Natural killer cell (primary cell): Measurements from ENCODE around the gene PLA2G4A. TPM values are rescaled to one million over a fixed set of nuclear protein-coding genes. Genes with fewer than 3 reads are reported as not detected.

Experiments
- ATAC-seq, 3 donors: fragments of 150-1000 bp in 2 of 3; fragments of 200-7000 bp in 1 of 3; cut with Tn5 transposase; 1 replicate in 1 of 3; 2 replicates in 2 of 3; pipeline ENCODE4 v1.10.0; 2021; ENCODE audit warnings: mild to moderate bottlenecking in 2 of 3, moderate library complexity in 2 of 3
- DNase-seq, 2 donors: peaks; one replicate each; pipeline versions ENCODE4 v3.0.0 to v3.0.0-alpha.2; 2013 to 2021; ENCODE audit warnings: mixed read lengths in 1 of 2
- H3K27ac ChIP-seq: one replicate; pipeline ENCODE4 v1.5.1; 2013; ENCODE audit warnings: mild to moderate bottlenecking, low read length
- H3K27me3 ChIP-seq: one replicate; pipeline ENCODE4 v1.6.1; 2013; ENCODE audit warnings: low read length; ENCODE audit not compliant: control insufficient read depth, insufficient read depth
- H3K36me3 ChIP-seq: one replicate; pipeline ENCODE4 v1.6.1; 2013; ENCODE audit warnings: low read length; ENCODE audit not compliant: control insufficient read depth, insufficient read depth
- H3K4me1 ChIP-seq: one replicate; pipeline ENCODE4 v1.6.1; 2013; ENCODE audit warnings: low read length; ENCODE audit not compliant: control insufficient read depth, insufficient read depth
- H3K4me3 ChIP-seq: one replicate; pipeline ENCODE4 v1.5.1; 2013; ENCODE audit warnings: low read length
- H3K9me3 ChIP-seq: one replicate; pipeline ENCODE4 v1.6.1; 2013; ENCODE audit warnings: low read length; ENCODE audit not compliant: control insufficient read depth, insufficient read depth
- H3K27ac Mint-ChIP-seq, 2 donors: one replicate each; pipeline ENCODE4 v1.8.0; 2022; ENCODE audit warnings: mild to moderate bottlenecking in 2 of 2, mixed read lengths in 2 of 2, moderate library complexity in 1 of 2
- H3K27me3 Mint-ChIP-seq, 2 donors: one replicate each; pipeline ENCODE4 v1.8.0; 2022; ENCODE audit warnings: low read depth in 2 of 2, mixed read lengths in 2 of 2
- H3K36me3 Mint-ChIP-seq: one replicate; pipeline ENCODE4 v1.8.0; 2022; ENCODE audit warnings: mixed read lengths
- H3K4me1 Mint-ChIP-seq, 2 donors: one replicate each; pipeline ENCODE4 v1.8.0; 2022; ENCODE audit warnings: mixed read lengths in 2 of 2
- H3K4me3 Mint-ChIP-seq: one replicate; pipeline ENCODE4 v1.8.0; 2022; ENCODE audit warnings: mild to moderate bottlenecking, moderate library complexity, mixed read lengths
- H3K9me3 Mint-ChIP-seq, 2 donors: one replicate each; pipeline ENCODE4 v1.8.0; 2022; ENCODE audit warnings: mixed read lengths in 2 of 2
- WGBS: methylation state at CpG from one replicate; pipeline ENCODE4 v1.1.7; 2013; ENCODE audit warnings: missing lambda C conversion rate; ENCODE audit not compliant: insufficient coverage; 5-methylcytosine and 5-hydroxymethylcytosine counted together
- intact Hi-C: fragments of 100-400 bp; cut with micrococcal nuclease; formaldehyde crosslinking; loops from one replicate; pipeline ENCODE4 v1.14.2; 2022
- total RNA-seq, 4 donors: library from RNA; stranded (reverse); fragments of 120-200 nt in 1 of 4; gene quantifications; one replicate each; pipeline versions ENCODE4 v1.2.3 to v1.2.4, GENCODE V29; 2013 to 2022
- TF ChIP-seq, protein P1 (sequence below): fragments of 200-600 bp; IDR thresholded peaks from one replicate; pipeline ENCODE4 v1.8.0; 2022; ENCODE audit warnings: antibody characterized with exemption

Gene PLA2G4A
- total RNA-seq, 3 donors from 2014 or later (not counting 1 experiment from before 2014, with no cell fraction given) = 0.33 to 1.3 (median 0.45) TPM

DNA sequence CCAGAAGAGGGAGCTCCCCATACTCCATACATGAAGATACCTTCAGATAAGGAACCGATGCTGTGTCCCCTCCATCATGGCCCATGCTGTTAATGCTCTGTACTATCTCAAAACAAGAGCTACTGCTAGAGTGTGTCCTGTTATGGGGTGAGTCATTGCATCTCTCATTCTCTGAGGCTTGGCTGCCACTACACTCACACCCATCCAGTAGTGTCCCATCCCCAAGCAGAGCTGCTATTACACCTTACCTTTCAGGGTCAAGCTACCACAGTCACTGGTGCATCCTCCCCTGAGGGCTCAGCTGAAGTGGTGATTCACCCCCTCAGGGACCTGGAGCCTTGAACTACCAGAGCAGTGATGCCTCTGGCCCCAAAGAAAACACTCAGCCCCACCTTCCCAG lies 198.5 kb downstream of the PLA2G4A start:
- ATAC-seq = no peak

DNA sequence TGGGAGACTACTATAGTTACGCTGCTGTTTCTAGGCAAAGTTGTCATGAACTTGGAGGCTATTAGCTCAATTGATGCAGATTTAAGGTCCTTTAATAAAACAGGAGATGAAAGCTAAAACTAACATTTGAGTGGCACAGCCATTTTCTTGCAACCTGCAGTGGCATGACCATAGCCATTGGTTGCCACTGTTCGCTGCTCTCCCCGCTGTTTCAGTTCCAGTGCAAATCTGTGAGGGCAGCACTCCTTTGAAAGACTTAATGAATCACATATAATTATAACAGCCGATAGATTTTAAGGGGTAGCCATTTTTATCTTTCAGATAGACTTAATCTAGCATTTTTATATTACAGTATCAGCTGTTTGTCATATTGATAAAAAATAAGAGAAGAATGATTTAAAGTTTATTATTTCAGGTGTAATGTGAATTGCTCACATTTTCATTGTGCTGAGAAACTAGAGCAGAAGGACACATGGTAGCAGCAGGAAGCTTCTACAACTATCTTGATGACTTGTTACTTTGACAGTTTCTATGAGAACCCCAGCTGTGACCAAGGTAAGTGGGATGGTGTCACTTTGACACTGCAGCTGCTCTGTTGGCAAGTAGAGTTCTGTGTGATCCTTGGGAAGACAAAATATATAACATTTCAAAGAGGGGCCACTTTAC lies 203.7 kb downstream of the PLA2G4A start:
- Mint-ChIP-seq H3K9me3 (peaks cover 7 to 11% of the 10 kb centered on the region in 2 donors), H3K27ac (no peak overlapping the region), H3K4me3 (no peak overlapping the region), H3K27me3 (no peaks in the 10 kb centered on the region), H3K4me1 (no peaks in the 10 kb centered on the region), H3K36me3 (peaks cover 12% of the 10 kb centered on the region)
- 84% methylated on average over 3 of the region's 4 CpGs for WGBS
- H3K4me3 ChIP-seq = no peak overlapping the region
- ATAC-seq (no peak), DNase-seq (no peak)
- H3K9me3 ChIP-seq = peaks cover 12% of the 10 kb centered on the region
- H3K27ac ChIP-seq = no peak overlapping the region
- H3K4me1 ChIP-seq = no peaks in the 10 kb centered on the region
- intact Hi-C loops = no loop called here
- no peaks in the 10 kb centered on the region for H3K36me3 ChIP-seq
- TF ChIP-seq, protein P1, sequence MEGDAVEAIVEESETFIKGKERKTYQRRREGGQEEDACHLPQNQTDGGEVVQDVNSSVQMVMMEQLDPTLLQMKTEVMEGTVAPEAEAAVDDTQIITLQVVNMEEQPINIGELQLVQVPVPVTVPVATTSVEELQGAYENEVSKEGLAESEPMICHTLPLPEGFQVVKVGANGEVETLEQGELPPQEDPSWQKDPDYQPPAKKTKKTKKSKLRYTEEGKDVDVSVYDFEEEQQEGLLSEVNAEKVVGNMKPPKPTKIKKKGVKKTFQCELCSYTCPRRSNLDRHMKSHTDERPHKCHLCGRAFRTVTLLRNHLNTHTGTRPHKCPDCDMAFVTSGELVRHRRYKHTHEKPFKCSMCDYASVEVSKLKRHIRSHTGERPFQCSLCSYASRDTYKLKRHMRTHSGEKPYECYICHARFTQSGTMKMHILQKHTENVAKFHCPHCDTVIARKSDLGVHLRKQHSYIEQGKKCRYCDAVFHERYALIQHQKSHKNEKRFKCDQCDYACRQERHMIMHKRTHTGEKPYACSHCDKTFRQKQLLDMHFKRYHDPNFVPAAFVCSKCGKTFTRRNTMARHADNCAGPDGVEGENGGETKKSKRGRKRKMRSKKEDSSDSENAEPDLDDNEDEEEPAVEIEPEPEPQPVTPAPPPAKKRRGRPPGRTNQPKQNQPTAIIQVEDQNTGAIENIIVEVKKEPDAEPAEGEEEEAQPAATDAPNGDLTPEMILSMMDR = no peak
- no peaks in the 10 kb centered on the region for H3K27me3 ChIP-seq

More for the DNA sequence above, 198.5 kb downstream of the PLA2G4A start:
- no peak overlapping the region for H3K27ac ChIP-seq
- H3K36me3 Mint-ChIP-seq = peaks cover 12% of the 10 kb centered on the region
- no peak overlapping the region for H3K4me3 Mint-ChIP-seq
- no peaks in the 10 kb centered on the region for H3K36me3 ChIP-seq
- H3K27ac Mint-ChIP-seq = no peak overlapping the region
- no CpG with 5 or more reads among the region's 1 CpG for WGBS
- intact Hi-C loops = no loop called here
- H3K4me1 ChIP-seq = no peaks in the 10 kb centered on the region
- H3K4me3 ChIP-seq = no peak overlapping the region
- DNase-seq = no peak
- H3K9me3 Mint-ChIP-seq = peaks cover 9% of the 10 kb centered on the region in 2 donors
- TF ChIP-seq, protein P1 = no peak
- H3K27me3 ChIP-seq = no peaks in the 10 kb centered on the region
- H3K4me1 Mint-ChIP-seq = no peaks in the 10 kb centered on the region
- peaks cover 16% of the 10 kb centered on the region for H3K9me3 ChIP-seq
- H3K27me3 Mint-ChIP-seq = no peaks in the 10 kb centered on the region

DNA sequence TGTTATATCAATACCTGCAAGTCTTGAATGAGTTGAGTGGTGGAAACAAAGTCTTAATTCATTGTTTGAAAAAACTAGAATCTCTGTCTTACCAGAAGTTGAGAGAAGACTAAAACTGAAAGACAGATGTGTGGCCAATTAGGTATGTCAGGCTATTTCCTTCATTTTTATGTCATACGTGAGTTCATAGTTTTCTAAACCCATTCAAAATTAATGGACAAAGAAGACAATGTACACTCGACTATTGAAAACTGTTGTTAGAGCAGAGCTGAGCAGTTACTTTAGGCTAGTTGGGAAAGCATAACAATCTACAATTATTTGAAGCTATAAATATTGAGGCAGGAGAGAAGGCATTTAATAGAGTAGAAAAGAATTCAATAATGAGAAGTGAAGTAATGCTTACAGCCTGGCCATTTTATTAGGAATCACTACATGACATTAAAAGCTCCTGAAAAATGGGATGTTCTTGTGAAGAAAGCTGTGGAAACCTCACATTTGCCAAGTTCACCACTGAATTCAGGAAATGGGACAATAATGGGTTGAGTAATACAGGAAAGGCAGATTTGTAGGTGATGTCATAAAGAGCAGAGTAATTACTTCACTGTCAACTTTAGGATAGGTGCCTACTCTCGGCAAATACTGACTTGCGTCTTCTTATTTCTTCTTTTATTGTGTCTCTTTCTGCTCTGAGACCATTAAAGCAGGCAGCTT lies 204.4 kb downstream of the PLA2G4A start:
- ATAC-seq (no peak), DNase-seq (no peak)
- Mint-ChIP-seq H3K27ac (no peak overlapping the region), H3K27me3 (no peaks in the 10 kb centered on the region), H3K4me3 (no peak overlapping the region), H3K4me1 (no peaks in the 10 kb centered on the region), H3K36me3 (peaks cover 12% of the 10 kb centered on the region), H3K9me3 (peaks cover 4 to 11% of the 10 kb centered on the region in 2 donors)
- Histone ChIP-seq H3K4me1 (no peaks in the 10 kb centered on the region), H3K36me3 (no peaks in the 10 kb centered on the region), H3K27me3 (no peaks in the 10 kb centered on the region), H3K27ac (no peak overlapping the region), H3K9me3 (peaks cover 6% of the 10 kb centered on the region), H3K4me3 (no peak overlapping the region)
- intact Hi-C loops = no loop called here
- WGBS = 69% methylated on average over 4 of the region's 4 CpGs
- TF ChIP-seq, protein P1 = no peak
